ENCODE measurements around the gene COL19A1.
"Not testable (repeated sequence)": the region's sequence is repeated elsewhere in the genome, so short reads cannot be mapped to it uniquely, and the experiment has no call there.

COL19A1 gene

GRCh38 chr6:69913361-69913760 is 47.0 kb downstream of the COL19A1 start:
- DNase-seq, result no peak

DNA sequence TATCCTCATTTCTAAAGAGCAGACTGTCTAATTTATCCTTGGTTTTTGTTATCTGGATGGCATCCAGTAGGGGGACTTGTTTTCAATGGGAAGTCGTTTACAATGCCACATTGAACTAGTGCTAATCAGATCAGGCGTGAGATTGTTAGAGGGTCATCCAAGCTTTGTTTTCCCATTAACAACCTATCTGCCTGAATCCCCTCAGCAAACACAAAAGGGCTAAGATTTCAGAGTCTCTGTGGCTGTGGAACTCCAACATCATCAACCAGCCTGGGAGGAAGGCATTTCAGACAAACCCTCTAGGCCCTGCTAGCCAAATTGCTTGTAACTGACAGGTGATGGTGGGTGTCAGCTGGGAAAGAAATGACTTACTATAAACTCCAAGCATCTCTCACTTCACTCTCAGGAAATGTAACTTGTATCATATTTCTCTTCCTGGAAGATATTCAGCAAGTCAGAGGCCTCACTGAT is 47.7 kb downstream of the COL19A1 start:
- no peak for DNase-seq

GRCh38 chr6:69915346-69915745 is 49.0 kb downstream of the COL19A1 start:
- DNase-seq, result no peak

GRCh38 chr6:69917834-69918233 is 51.5 kb downstream of the COL19A1 start:
- DNase-seq, result no peak

DNA sequence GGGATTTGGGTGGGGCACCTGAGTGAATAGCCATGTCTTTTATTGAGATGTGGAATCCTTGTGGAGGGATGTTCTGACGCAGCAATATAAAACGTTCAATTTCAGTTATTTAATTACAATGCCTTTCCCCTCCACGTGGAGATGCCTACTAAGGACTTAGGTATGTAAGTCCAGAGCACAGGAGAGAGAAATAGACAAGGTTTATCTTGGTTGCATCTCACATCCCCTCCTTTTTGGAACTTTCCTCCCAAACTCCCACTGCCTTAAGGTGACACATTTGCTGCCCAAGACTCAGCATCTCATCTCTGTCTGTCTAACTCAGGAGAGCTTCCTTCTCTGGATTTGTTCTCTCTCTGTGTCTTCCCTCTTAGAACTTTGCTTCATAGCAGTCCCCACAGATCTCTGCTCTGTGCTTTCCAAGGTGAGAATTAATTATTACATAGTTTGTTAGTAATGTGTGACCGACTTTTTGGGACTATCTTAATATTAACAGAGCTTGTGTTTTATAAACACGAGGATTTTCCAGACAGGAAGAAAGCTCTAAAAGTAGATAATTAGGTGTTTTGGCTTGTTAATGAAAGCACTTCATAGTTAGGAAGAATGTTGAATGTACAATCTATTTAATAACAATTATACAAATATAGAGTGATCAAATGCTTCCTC is 52.6 kb downstream of the COL19A1 start:
- DNase-seq, result no peak

- DNase-seq, result not testable (repeated sequence)
Observed at GRCh38 chr6:69921066-69921465, 54.7 kb downstream of the COL19A1 start.

- DNase-seq, result not testable (repeated sequence)
Observed at GRCh38 chr6:69921611-69922010, 55.3 kb downstream of the COL19A1 start.

- DNase-seq, result no peak
Observed at GRCh38 chr6:69926745-69927144, 60.4 kb downstream of the COL19A1 start.

- no peak for DNase-seq
Observed at GRCh38 chr6:69933239-69933638, 66.9 kb downstream of the COL19A1 start.

GRCh38 chr6:69935079-69935478 is 68.7 kb downstream of the COL19A1 start:
- no peak for DNase-seq

DNA sequence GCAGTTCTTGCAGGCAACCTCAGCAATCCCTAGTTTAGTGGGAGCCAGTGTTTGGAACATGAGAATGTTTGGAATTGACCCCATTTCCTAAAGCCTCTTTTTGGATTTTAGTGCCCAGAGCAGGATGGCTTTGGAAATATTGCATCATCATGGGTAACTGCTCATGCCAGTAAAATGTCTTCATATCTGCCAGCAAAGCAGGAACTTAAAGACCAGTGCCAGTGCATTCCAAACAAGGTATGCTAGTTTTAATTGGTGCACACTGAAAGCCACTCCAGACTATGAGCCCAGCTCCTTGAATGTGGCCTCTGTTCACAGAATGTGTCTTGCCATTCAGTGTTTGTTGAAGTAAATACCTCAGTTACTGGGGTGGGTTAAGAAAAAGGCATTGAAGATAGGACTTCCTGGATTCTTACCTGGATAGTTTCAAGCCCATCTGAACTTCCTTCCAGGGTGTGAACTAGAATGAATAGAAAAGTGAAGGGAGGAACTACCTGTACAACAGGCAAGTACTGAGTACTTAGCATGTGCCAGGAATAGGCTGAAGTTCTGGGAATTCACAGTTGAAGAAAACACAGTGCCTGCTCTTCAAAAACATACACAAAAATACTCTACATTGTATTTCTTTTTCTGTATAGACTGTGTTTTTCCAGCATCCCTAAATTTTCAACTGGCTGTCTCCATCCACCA is 70.5 kb downstream of the COL19A1 start:
- DNase-seq, result no peak

DNA sequence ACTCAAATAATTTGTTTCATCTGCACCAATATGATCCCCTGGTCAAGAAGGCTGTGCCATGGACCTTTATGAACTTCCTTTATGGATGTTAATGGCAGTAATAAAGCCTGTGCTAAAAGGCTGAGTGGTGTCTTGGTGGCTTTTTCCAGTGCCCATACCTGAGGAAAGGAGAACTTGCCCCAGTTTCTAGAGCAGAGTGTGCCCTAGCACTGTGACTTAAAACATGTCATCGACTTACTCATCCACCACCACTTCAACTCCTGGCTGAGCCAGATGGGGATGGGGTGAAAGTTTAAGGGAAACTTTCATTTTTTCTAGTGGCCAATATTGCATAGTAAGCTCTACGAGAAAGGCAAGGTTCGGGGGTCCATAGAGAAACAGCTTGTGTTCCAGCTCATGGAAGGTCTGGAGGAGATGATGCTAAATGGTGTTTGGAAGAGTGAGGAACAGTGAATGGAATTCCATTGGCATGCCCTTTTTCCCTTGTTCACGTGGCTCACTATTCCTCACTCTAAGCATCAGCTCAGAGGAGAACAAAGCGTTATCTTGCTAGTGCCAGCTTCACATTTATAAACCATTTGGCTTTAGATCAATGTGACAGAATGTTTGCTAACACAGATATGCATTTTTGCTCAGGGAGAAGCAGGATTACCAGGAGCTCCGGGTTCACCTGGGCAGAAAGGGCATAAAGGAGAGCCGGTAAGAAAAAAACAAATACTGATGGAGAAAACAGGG is 71.2 kb downstream of the COL19A1 start:
- DNase-seq, result no peak

- DNase-seq, result no peak
Observed at GRCh38 chr6:69942485-69942884, 76.1 kb downstream of the COL19A1 start.

DNA sequence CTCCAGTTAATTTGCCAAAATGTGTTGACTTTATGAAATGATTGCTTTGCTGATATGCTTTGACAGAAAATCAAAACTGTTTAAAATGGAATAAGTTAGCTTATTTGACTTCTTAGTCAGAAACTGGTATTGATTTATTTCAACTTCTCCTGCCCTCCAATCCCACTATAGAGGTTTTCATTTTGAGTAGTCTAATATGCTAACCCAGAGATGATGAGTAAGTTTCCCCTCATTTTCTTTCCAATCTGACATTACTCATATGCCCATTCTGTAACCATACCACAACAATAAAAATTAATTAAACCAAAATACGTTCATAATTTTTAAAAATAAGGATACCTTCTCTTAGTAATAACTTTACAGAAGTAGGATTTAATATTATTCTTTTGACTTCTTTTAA is 78.8 kb downstream of the COL19A1 start:
- DNase-seq, result no peak

DNA sequence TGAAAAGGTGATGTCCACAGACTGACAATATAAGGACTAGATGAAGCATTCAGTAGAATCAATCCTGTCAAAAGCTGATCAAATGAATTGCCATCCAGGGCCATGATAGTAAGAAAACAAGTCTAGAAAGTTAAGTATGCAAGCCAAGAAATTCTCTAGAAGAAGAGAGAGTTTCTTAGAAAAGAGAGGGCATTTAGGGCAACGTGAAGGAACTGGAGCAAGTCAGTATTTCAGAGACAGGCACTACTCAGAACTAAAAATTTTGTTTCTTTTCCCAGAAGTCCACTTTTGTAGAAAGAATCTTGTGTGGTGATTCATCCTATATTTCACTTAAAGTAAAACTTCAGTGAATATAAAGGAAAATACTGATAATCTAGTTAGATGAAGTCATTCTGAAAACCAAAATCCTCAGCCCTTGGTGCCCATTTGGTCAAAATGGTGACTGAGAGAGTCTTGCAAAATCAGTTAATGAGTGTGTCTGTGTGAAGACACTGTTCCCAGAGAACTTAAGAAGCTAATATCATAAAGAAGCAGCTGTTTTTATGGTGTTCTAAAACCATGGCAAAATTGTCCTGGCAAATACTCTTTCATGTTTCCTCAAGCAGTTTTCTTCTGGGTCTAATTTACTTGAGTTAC is 82.2 kb downstream of the COL19A1 start:
- DNase-seq, result no peak

GRCh38 chr6:69953491-69953890 is 87.1 kb downstream of the COL19A1 start:
- no peak for DNase-seq

- no peak for DNase-seq
Observed at GRCh38 chr6:69954733-69955132, 88.4 kb downstream of the COL19A1 start.

GRCh38 chr6:69957985-69958559 is 91.7 kb downstream of the COL19A1 start:
- DNase-seq, result no peak

DNA sequence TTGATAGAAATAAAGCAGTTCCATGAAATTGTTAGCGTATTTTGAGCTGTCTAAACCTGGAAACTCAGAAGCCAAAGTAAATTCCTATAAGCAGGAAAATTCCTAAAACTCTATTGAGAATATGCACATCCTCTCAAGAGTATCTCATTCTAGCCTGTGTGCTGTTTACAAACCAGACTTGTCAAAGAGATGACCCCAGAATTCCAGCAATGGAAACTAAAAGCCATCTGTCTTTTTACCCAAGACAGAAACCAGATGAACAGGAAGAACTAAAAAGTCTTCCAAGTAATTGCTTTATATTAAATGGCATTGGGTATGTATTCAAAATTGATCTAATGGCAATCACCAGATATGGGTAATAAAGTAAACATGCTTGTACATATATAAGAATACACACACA is 92.6 kb downstream of the COL19A1 start:
- DNase-seq, result no peak

- DNase-seq, result not testable (repeated sequence)
Observed at GRCh38 chr6:69965974-69966373, 99.6 kb downstream of the COL19A1 start.

DNA sequence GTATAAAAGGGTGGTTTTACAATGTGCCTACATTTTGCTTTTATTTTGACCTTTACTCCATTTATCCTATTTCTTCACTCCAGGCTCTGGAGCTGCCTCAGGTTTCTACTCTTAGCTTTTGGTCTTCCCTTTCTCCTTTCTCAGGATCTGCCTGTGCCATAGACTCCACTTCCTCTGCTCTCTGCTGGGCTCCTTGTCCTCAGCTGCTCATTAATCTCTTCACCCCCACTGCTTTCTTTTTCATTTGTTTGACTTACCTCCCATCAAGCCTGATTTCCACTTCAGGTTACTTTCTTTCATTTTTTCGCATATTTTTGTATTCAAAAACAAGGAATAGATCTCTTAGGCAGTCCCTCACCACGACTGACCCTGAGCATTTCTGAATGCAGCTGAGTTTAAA is 106.8 kb downstream of the COL19A1 start:
- no peak for DNase-seq

DNA sequence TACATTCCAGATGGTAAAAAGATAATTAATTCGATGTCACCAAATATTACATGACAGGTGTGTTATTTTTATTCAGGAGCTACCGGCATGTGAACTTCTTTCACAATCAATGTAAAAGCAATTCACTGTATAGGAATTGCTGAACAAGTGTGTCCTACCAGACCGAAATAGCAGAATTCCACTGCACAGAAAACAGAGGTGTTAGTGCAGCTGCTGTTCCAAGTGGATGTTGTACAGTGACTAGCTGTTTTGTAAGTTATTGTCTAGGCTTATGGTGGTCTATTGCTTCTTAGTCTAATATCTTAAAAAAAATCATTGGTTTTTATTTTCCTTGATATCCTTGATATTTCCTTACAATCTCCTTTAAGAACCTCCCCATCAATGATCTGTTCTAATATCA is 107.4 kb downstream of the COL19A1 start:
- DNase-seq, result no peak

DNA sequence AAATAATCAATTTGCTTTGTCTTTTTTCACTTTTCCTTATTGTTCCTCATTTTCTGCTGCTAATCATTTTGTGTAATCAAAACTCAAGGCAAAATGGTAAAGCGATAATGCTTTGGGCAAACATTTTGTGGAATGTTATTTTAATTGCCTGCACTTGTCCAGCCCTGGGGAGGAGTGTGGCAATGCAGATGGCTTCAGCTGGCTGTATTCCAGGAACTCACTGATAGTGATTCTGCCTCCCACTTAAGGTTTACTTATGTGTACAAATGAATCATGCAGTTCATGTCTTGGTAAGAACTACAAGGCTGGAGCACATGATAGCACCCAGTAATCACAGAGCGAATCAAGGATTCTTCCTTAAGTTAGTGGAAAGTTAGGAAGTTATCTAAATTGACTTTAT is 107.8 kb downstream of the COL19A1 start:
- DNase-seq, result no peak

All from activated CD8-positive, alpha-beta memory T cell treated with anti-CD3 and anti-CD28 coated beads for 24 hours (primary cell).